Measurements from ENCODE around the gene BICRA. TPM values are rescaled to one million over a fixed set of nuclear protein-coding genes. Genes with fewer than 3 reads are reported as not detected.

The BICRA gene
- total and polyA plus RNA-seq, 9 of the 15 experiments (the other 6 are each of a cell fraction or from before 2014, with no cell fraction given): 0.01 to 8.8 (median 1.2) TPM

DNA sequence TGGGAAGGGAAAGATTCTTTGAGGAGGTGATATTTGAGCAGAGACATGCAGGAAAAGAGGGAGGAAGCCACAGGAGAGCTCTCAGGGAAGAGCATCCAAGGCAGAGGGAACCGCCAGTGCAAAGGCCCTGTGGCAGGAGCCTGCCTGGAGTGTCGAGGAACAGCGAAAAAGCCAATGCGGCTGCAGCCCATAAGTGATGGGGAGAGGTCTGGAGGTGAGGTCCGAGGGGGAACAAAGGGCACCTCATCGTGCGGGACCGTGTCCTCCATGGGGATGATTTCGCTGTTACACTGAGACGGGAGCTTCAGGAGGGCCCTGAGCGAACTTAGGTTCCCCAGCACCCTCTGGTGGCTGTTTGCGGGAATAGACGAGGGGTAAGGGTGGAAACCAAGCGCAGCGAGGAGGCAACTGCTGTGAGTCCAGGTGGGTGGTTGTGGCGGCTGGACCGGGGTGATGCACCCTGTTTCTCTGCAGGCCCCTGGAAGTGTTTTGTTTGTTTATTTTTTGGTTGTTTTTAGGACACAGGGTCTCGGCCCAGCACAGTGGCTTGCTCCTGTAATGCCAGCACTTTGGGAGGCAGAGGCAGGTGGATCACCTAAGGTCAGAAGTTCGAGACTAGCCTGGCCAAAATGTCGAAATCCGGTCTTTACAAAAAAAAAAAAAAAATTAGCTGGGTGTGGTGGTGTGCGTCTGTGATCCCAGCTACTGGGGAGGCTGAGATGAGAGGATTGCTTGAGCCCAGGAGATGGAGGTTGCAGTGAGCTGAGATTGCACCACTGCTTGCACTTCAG is 98.4 kb downstream of the BICRA start (continued):
- no peak for TF ChIP-seq FOXJ2 (tag; IDR thresholded peaks at IDR 0.05)
- TF ChIP-seq, protein P1, sequence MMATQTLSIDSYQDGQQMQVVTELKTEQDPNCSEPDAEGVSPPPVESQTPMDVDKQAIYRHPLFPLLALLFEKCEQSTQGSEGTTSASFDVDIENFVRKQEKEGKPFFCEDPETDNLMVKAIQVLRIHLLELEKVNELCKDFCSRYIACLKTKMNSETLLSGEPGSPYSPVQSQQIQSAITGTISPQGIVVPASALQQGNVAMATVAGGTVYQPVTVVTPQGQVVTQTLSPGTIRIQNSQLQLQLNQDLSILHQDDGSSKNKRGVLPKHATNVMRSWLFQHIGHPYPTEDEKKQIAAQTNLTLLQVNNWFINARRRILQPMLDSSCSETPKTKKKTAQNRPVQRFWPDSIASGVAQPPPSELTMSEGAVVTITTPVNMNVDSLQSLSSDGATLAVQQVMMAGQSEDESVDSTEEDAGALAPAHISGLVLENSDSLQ (IDR thresholded peaks at IDR 0.05): no peak
- TF ChIP-seq CBX8 (IDR thresholded peaks at IDR 0.05; ENCODE audit: borderline replicate concordance, extremely low read depth, low read depth, low read length, poor library complexity, severe bottlenecking): no peak
- TF ChIP-seq THRAP3 (IDR thresholded peaks at IDR 0.05; ENCODE audit: borderline replicate concordance): no peak
- TF ChIP-seq WHSC1 (IDR thresholded peaks at IDR 0.05; ENCODE audit: low read length): no peak
- TF ChIP-seq, protein P2, sequence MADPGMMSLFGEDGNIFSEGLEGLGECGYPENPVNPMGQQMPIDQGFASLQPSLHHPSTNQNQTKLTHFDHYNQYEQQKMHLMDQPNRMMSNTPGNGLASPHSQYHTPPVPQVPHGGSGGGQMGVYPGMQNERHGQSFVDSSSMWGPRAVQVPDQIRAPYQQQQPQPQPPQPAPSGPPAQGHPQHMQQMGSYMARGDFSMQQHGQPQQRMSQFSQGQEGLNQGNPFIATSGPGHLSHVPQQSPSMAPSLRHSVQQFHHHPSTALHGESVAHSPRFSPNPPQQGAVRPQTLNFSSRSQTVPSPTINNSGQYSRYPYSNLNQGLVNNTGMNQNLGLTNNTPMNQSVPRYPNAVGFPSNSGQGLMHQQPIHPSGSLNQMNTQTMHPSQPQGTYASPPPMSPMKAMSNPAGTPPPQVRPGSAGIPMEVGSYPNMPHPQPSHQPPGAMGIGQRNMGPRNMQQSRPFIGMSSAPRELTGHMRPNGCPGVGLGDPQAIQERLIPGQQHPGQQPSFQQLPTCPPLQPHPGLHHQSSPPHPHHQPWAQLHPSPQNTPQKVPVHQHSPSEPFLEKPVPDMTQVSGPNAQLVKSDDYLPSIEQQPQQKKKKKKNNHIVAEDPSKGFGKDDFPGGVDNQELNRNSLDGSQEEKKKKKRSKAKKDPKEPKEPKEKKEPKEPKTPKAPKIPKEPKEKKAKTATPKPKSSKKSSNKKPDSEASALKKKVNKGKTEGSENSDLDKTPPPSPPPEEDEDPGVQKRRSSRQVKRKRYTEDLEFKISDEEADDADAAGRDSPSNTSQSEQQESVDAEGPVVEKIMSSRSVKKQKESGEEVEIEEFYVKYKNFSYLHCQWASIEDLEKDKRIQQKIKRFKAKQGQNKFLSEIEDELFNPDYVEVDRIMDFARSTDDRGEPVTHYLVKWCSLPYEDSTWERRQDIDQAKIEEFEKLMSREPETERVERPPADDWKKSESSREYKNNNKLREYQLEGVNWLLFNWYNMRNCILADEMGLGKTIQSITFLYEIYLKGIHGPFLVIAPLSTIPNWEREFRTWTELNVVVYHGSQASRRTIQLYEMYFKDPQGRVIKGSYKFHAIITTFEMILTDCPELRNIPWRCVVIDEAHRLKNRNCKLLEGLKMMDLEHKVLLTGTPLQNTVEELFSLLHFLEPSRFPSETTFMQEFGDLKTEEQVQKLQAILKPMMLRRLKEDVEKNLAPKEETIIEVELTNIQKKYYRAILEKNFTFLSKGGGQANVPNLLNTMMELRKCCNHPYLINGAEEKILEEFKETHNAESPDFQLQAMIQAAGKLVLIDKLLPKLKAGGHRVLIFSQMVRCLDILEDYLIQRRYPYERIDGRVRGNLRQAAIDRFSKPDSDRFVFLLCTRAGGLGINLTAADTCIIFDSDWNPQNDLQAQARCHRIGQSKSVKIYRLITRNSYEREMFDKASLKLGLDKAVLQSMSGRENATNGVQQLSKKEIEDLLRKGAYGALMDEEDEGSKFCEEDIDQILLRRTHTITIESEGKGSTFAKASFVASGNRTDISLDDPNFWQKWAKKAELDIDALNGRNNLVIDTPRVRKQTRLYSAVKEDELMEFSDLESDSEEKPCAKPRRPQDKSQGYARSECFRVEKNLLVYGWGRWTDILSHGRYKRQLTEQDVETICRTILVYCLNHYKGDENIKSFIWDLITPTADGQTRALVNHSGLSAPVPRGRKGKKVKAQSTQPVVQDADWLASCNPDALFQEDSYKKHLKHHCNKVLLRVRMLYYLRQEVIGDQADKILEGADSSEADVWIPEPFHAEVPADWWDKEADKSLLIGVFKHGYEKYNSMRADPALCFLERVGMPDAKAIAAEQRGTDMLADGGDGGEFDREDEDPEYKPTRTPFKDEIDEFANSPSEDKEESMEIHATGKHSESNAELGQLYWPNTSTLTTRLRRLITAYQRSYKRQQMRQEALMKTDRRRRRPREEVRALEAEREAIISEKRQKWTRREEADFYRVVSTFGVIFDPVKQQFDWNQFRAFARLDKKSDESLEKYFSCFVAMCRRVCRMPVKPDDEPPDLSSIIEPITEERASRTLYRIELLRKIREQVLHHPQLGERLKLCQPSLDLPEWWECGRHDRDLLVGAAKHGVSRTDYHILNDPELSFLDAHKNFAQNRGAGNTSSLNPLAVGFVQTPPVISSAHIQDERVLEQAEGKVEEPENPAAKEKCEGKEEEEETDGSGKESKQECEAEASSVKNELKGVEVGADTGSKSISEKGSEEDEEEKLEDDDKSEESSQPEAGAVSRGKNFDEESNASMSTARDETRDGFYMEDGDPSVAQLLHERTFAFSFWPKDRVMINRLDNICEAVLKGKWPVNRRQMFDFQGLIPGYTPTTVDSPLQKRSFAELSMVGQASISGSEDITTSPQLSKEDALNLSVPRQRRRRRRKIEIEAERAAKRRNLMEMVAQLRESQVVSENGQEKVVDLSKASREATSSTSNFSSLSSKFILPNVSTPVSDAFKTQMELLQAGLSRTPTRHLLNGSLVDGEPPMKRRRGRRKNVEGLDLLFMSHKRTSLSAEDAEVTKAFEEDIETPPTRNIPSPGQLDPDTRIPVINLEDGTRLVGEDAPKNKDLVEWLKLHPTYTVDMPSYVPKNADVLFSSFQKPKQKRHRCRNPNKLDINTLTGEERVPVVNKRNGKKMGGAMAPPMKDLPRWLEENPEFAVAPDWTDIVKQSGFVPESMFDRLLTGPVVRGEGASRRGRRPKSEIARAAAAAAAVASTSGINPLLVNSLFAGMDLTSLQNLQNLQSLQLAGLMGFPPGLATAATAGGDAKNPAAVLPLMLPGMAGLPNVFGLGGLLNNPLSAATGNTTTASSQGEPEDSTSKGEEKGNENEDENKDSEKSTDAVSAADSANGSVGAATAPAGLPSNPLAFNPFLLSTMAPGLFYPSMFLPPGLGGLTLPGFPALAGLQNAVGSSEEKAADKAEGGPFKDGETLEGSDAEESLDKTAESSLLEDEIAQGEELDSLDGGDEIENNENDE (IDR thresholded peaks at IDR 0.05; ENCODE audit: low read depth, low read length): no peak
- TF ChIP-seq MCM2 (IDR thresholded peaks at IDR 0.05; ENCODE audit: low read depth): no peak
- TF ChIP-seq, protein P3, sequence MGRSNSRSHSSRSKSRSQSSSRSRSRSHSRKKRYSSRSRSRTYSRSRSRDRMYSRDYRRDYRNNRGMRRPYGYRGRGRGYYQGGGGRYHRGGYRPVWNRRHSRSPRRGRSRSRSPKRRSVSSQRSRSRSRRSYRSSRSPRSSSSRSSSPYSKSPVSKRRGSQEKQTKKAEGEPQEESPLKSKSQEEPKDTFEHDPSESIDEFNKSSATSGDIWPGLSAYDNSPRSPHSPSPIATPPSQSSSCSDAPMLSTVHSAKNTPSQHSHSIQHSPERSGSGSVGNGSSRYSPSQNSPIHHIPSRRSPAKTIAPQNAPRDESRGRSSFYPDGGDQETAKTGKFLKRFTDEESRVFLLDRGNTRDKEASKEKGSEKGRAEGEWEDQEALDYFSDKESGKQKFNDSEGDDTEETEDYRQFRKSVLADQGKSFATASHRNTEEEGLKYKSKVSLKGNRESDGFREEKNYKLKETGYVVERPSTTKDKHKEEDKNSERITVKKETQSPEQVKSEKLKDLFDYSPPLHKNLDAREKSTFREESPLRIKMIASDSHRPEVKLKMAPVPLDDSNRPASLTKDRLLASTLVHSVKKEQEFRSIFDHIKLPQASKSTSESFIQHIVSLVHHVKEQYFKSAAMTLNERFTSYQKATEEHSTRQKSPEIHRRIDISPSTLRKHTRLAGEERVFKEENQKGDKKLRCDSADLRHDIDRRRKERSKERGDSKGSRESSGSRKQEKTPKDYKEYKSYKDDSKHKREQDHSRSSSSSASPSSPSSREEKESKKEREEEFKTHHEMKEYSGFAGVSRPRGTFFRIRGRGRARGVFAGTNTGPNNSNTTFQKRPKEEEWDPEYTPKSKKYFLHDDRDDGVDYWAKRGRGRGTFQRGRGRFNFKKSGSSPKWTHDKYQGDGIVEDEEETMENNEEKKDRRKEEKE (IDR thresholded peaks at IDR 0.05; ENCODE audit: borderline replicate concordance in 1 of 2, control insufficient read depth in 1 of 2, low read depth in 2 of 2, low read length in 1 of 2): no peak
- TF ChIP-seq ELF2 (CRISPR knock-in tag; IDR thresholded peaks at IDR 0.05): no peak

Measured in K562 (cell line).